T-helper 17 cell (primary cell): ENCODE data around the gene PTPN20. TPM values are rescaled to one million over a fixed set of nuclear protein-coding genes. Genes with fewer than 3 reads are reported as not detected.
"Not testable (repeated sequence)": the region's sequence is repeated elsewhere in the genome, so short reads cannot be mapped to it uniquely, and the experiment has no call there.

Source experiments
- ATAC-seq: fragments of 150-1000 bp; cut with Tn5 transposase; 2 replicates; pipeline ENCODE4 v1.10.0; 2021; ENCODE audit warnings: mild to moderate bottlenecking, moderate library complexity
- DNase-seq, 3 donors: peaks; one replicate each; pipeline versions ENCODE4 v3.0.0 to v3.0.0-alpha.2; 2020 to 2021
- H3K9me3 ChIP-seq: one replicate; pipeline ENCODE4 v1.7.0; 2013; ENCODE audit warnings: low read length, mild to moderate bottlenecking; ENCODE audit not compliant: control insufficient read depth, poor library complexity, severe bottlenecking
- H3K27ac Mint-ChIP-seq: one replicate; pipeline ENCODE4 v1.8.0; 2022; ENCODE audit warnings: mild to moderate bottlenecking, moderate library complexity, mixed read lengths
- H3K27me3 Mint-ChIP-seq: one replicate; pipeline ENCODE4 v1.8.0; 2022; ENCODE audit warnings: mixed read lengths
- H3K36me3 Mint-ChIP-seq: one replicate; pipeline ENCODE4 v1.8.0; 2022; ENCODE audit warnings: low read depth, mixed read lengths
- H3K4me1 Mint-ChIP-seq: one replicate; pipeline ENCODE4 v1.8.0; 2022; ENCODE audit warnings: mild to moderate bottlenecking, mixed read lengths
- H3K4me3 Mint-ChIP-seq: one replicate; pipeline ENCODE4 v1.8.0; 2022; ENCODE audit warnings: mild to moderate bottlenecking, moderate library complexity, mixed read lengths
- total RNA-seq, 4 donors: library from RNA in 2 of 4; stranded (reverse) in 2 of 4; gene quantifications; one replicate each; pipeline ENCODE4 v1.2.3 and lab custom pipeline; 2022 to 2026

The PTPN20 gene
- total RNA-seq, 2 donors from 2014 or later, result 0.34 to 0.82 TPM

DNA sequence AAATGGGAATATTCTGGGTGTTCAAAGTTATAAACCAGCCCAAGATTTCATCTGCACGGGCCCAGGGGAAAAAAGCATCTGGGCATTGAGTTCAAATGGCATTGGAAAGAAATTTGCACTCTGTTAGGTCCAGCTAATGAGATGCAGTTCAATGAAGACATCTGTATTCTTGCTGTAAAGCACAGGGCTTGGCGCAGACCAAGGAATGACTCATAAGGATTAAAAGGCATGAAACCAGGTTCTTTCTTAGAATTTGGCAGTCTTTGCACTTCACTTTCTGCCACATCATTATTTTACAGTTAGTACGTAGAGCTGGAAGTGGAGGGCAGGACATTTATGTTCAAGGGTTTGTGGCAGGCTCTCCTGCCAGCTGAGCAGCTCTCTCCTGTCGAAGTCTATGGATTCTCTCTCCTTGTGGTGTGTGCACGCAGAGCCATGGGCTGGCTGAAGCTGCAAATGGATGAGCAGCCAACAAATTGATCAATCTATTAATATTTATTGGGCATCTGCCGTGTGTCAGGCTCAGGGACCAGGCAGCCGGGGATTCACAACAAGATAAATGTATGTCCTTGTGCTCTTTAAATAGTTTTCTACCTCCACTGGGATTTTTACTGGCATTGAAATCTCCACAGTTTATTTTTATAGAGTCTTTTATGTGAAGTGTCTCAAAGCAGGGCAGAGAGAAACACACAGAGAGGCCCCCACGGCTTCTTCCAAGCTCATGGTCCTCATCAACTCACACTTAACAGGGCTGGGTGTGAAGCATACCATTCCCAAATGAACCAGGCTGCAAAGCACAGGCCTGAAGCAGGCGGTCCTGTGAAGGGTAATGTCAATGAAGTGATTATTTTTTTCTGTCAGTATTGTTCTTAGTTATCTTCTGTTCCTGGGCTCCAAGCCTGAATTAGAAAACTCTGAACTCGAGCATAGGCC lies 3.8 kb upstream of the PTPN20 start:
- H3K4me1 Mint-ChIP-seq, H3K27me3 Mint-ChIP-seq, ATAC-seq, H3K36me3 Mint-ChIP-seq, H3K9me3 ChIP-seq, H3K4me3 Mint-ChIP-seq, DNase-seq, H3K27ac Mint-ChIP-seq: not testable (repeated sequence)

DNA sequence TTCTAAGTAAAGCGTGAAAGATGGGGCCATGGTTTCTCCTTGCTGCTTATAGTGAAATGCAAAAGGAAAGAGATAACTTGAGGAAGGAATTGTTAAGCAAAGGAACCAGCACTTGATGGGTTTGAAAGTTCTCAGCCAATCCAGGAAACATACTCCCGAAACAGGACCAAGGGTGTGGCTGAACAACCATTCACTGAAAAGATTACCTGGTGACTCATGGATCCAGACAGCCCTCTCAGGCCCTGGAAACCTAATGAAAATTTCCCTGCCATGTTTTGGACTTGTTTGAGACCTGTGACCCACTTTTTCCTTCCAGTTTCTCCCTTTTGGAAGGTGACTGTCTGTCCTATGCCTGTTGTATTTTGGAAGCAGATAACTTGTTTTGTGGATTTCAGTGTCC lies 11.3 kb downstream of the PTPN20 start:
- not testable (repeated sequence) for H3K27me3 Mint-ChIP-seq, ATAC-seq, H3K36me3 Mint-ChIP-seq, H3K4me3 Mint-ChIP-seq, H3K27ac Mint-ChIP-seq, H3K4me1 Mint-ChIP-seq, H3K9me3 ChIP-seq, DNase-seq

GRCh38 chr10:46925156-46925555 lies 13.9 kb downstream of the PTPN20 start:
- DNase-seq, ATAC-seq, H3K4me3 Mint-ChIP-seq, H3K27me3 Mint-ChIP-seq, H3K9me3 ChIP-seq, H3K4me1 Mint-ChIP-seq, H3K27ac Mint-ChIP-seq, H3K36me3 Mint-ChIP-seq: not testable (repeated sequence)

GRCh38 chr10:46925853-46926252 lies 14.6 kb downstream of the PTPN20 start:
- ATAC-seq, H3K4me3 Mint-ChIP-seq, H3K27me3 Mint-ChIP-seq: not testable (repeated sequence)

GRCh38 chr10:46928810-46929209 lies 17.6 kb downstream of the PTPN20 start:
- H3K27ac Mint-ChIP-seq, ATAC-seq, DNase-seq: not testable (repeated sequence)

More at GRCh38 chr10:46925853-46926252, 14.6 kb downstream of the PTPN20 start:
- not testable (repeated sequence) for H3K4me1 Mint-ChIP-seq, H3K9me3 ChIP-seq, H3K27ac Mint-ChIP-seq, H3K36me3 Mint-ChIP-seq, DNase-seq

GRCh38 chr10:46932383-46932782 lies 21.2 kb downstream of the PTPN20 start:
- H3K27me3 Mint-ChIP-seq, DNase-seq, H3K27ac Mint-ChIP-seq: not testable (repeated sequence)

More at GRCh38 chr10:46928810-46929209, 17.6 kb downstream of the PTPN20 start:
- H3K4me1 Mint-ChIP-seq, H3K36me3 Mint-ChIP-seq, H3K4me3 Mint-ChIP-seq, H3K27me3 Mint-ChIP-seq, H3K9me3 ChIP-seq: not testable (repeated sequence)

DNA sequence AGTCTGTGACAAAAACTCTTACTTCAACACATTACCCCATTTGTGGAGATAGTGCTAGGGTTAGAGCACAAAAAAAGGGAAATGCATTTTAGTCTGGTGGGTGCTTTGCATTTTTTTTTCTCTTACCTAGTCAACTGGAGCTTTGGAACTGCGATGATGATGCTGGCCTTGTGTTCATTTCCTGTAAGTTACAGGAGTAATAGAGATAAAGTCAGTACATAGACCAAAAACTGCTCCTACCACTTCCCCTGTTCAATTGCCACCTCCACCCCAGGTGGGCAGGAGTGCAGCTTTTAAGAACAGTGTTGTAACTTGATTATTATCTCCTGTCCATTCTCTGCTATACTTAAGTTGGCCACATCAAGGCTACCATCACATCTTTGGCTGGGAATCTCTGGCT lies 29.9 kb downstream of the PTPN20 start:
- not testable (repeated sequence) for H3K4me1 Mint-ChIP-seq, DNase-seq, H3K4me3 Mint-ChIP-seq, H3K9me3 ChIP-seq, H3K36me3 Mint-ChIP-seq, ATAC-seq, H3K27ac Mint-ChIP-seq, H3K27me3 Mint-ChIP-seq

More at GRCh38 chr10:46932383-46932782, 21.2 kb downstream of the PTPN20 start:
- not testable (repeated sequence) for H3K36me3 Mint-ChIP-seq, H3K4me3 Mint-ChIP-seq, H3K4me1 Mint-ChIP-seq, H3K9me3 ChIP-seq, ATAC-seq

DNA sequence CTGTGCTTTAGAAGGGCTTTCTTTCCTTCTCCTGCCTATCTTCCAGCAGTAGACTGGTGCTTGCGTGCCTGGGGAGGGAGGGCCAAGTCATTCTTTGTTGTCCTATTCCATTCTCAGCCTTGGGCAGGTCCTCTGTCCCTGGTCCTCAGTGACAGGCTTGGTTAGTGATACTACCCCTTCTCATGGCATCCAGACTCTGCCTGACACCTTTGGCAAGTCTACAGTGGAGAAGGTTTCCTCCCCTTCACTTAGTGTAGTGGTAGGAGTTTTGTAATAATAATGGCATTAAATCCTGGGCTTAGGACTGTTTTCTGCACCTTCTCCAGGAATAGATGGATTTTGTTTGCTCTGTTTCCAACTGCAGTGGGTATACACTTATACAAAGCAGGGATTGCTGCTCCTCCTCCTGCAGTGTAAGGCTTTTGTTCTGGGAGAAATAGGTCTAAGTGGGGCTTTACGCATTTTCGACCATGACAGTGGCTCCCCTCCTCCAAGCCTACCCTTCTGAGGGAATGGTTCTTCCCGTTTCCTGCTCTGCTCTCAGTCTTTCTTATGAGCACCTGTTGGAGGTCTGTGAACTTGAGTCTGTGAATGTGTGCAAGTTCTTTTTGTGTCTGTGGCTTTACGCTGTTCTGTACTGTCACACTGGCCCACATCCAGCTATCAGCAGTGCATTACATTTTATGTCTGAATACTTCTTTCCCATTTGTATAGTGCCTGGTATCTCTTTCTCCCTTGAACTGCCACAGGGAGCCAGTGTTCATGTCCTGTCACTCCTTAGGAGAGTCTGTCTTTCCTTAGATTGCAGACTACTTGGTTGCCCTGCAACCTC lies 37.7 kb downstream of the PTPN20 start:
- DNase-seq, H3K4me3 Mint-ChIP-seq, H3K36me3 Mint-ChIP-seq, H3K4me1 Mint-ChIP-seq, H3K9me3 ChIP-seq, H3K27ac Mint-ChIP-seq, H3K27me3 Mint-ChIP-seq, ATAC-seq: not testable (repeated sequence)

DNA sequence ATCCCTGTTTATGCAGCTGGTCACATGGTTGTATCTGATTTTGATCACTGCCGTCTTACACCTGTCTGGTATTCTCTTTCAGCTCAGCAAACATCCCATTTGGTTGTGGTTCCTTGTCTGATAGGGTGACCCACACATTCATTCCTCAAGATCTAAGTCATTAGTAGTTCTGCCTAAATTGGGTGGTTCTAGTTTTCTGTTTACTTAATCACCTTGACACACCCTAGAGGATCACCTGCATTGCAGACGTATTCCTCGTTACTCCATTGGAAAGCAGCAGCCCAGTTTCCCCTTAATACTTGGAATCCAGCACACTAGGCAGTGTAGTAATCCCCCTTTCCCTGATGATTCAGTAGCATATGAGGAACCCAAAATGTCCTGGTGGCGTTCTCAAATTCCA lies 41.3 kb downstream of the PTPN20 start:
- not testable (repeated sequence) for H3K9me3 ChIP-seq, H3K36me3 Mint-ChIP-seq, H3K4me3 Mint-ChIP-seq, H3K27ac Mint-ChIP-seq, ATAC-seq, DNase-seq, H3K4me1 Mint-ChIP-seq, H3K27me3 Mint-ChIP-seq

GRCh38 chr10:46960742-46961141 lies 49.5 kb downstream of the PTPN20 start:
- H3K36me3 Mint-ChIP-seq, DNase-seq, H3K4me3 Mint-ChIP-seq, H3K27me3 Mint-ChIP-seq, H3K4me1 Mint-ChIP-seq, H3K27ac Mint-ChIP-seq, H3K9me3 ChIP-seq, ATAC-seq: not testable (repeated sequence)

DNA sequence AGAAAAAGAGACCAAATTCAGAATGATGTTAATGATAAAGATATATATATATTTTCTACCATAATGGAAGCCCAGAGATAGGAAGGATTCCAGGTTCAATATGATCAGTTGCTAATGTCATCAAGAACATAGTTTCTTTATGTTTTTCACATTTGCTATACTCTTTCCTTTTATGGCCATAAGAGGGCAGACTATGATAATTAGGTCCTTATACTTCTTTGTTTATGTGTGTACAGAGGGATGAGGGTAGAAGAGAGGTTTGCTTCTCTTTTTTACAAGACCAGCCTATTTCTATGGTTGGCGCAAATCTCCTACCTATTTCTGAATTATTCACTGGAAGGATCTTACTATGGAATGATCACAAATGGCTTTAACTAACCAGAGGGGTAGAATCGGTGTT lies 52.1 kb downstream of the PTPN20 start:
- DNase-seq, H3K27me3 Mint-ChIP-seq, H3K27ac Mint-ChIP-seq, H3K4me3 Mint-ChIP-seq, ATAC-seq, H3K4me1 Mint-ChIP-seq, H3K36me3 Mint-ChIP-seq, H3K9me3 ChIP-seq: not testable (repeated sequence)

DNA sequence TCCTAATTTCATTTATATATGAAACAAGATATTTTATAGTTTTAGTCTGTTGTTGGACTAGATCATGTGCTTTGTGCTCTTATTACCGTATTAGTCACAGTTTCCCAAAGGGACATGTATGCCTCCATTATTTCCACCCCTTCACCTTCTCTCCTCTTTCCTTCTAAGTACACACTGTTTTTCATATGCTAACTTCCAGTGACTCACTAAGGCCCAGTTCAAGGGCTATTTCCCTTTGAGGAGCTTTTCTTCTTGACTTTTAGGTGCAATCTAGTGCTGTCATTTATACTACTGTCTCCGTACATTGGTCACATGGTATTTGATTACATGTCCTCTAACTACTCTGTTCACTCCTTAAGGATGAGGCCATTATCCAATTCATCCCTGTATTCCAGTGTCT lies 55.8 kb downstream of the PTPN20 start:
- H3K27ac Mint-ChIP-seq, H3K27me3 Mint-ChIP-seq, H3K9me3 ChIP-seq, H3K4me3 Mint-ChIP-seq, H3K4me1 Mint-ChIP-seq, H3K36me3 Mint-ChIP-seq, ATAC-seq, DNase-seq: not testable (repeated sequence)

DNA sequence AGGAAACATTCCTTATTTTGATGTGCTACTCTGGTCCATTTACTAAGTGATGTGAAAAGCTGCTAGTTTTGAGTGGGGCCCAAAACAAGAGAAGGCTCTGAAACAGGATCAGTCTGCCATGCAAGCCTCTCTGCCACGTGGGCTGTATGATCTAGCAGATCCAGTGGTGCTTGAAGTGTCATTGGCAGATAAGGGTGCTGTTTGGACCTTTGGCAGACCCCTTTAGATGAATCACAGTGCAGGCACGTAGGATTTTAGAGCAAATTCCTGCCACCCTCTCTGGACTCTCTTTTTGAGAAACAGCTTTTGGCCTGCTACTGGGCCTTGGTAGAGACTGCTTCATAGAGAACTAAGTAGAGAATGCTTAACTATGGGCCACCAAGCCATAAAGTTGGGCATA lies 69.0 kb downstream of the PTPN20 start:
- H3K36me3 Mint-ChIP-seq, H3K27ac Mint-ChIP-seq, H3K9me3 ChIP-seq, ATAC-seq, DNase-seq, H3K4me1 Mint-ChIP-seq, H3K27me3 Mint-ChIP-seq, H3K4me3 Mint-ChIP-seq: not testable (repeated sequence)
